Measurements from ENCODE around the gene TRNAU1AP. TPM values are rescaled to one million over a fixed set of nuclear protein-coding genes. Genes with fewer than 3 reads are reported as not detected.

The TRNAU1AP gene
- polyA plus RNA-seq, 1 experiment, result 29.4 TPM

DNA sequence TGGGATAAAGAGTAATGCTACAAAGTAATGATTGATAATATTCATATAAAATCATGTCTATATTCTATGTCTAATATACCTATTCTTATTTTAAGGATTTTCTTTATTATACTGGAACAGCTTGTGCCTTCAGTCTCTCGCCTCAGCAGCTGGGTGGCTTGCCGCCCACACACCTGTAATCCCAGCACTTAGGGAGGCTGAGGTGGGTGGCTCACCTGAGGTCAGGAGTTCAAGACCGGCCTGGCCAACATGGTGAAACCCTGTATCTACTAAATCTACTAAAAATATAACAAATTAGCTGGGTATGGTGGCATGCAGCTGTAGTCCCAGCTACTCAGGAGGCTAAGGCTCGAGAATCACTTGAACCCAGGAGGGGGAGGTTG is 7.6 kb upstream of the TRNAU1AP start:
- Histone ChIP-seq H3K4me3 (ENCODE audit: low read depth, low read length) (no peak overlapping the region), H3K9me3 (ENCODE audit: control insufficient read depth, insufficient read depth, low read length) (no peaks in the 10 kb centered on the region), H3K27me3 (ENCODE audit: control insufficient read depth, insufficient read depth, low read length) (no peaks in the 10 kb centered on the region), H3K27ac (ENCODE audit: low read depth, low read length) (no peak overlapping the region)
- no peak for DNase-seq (ENCODE audit: low read depth, low spot score)
- POLR2A ChIA-PET, result interaction anchor here (0.9 to 1.2 kb wide), 2 partner anchors 13 to 36 kb away, joined by 3 read pairs; no protein-coding TSS in a partner anchor
- no peak for TF ChIP-seq CTCF (IDR thresholded peaks at IDR 0.05; ENCODE audit: low read depth, low read length)
- CTCF ChIA-PET, result no interaction called here

- H3K4me3 ChIP-seq (ENCODE audit: low read depth, low read length), result no peak overlapping the region
- H3K27me3 ChIP-seq (ENCODE audit: control insufficient read depth, insufficient read depth, low read length), result no peaks in the 10 kb centered on the region
- POLR2A ChIA-PET, result interaction anchor here (1.1 kb wide), 1 partner anchor 34 kb away, joined by 3 read pairs; no protein-coding TSS in a partner anchor
- CTCF ChIA-PET, result no interaction called here
- TF ChIP-seq CTCF (IDR thresholded peaks at IDR 0.05; ENCODE audit: low read depth, low read length), result no peak
- H3K27ac ChIP-seq (ENCODE audit: low read depth, low read length), result no peak overlapping the region
- no peaks in the 10 kb centered on the region for H3K9me3 ChIP-seq (ENCODE audit: control insufficient read depth, insufficient read depth, low read length)
- no peak for DNase-seq (ENCODE audit: low read depth, low spot score)
Measured at GRCh38 chr1:28548318-28548717, 4.6 kb upstream of the TRNAU1AP start.

DNA sequence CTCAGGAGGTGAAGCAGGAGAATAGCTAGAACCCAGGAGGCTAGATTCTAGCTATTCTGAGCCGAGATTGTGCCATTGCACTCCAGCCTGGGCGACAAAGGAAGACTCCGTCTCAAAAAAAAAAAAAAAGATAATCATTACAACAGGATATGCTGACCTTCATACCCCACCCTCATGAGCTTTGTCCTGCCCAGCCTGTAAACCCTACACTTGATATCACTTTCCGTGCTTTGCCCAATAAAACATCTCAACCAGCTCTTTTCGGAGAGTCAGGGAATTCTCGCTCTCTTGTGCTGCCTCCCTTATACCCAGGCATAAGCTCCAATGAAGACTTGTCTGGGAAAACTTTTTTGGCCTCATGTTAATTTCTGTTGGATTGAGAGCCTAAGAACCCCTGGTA is 1.5 kb upstream of the TRNAU1AP start:
- POLR2A ChIA-PET, result interaction anchor here (5.0 kb wide), 1 partner anchor 29 kb away, joined by 75 read pairs; no protein-coding TSS in a partner anchor
- no peaks in the 10 kb centered on the region for H3K27me3 ChIP-seq (ENCODE audit: control insufficient read depth, insufficient read depth, low read length)
- TF ChIP-seq CTCF (IDR thresholded peaks at IDR 0.05; ENCODE audit: low read depth, low read length), result no peak
- H3K9me3 ChIP-seq (ENCODE audit: control insufficient read depth, insufficient read depth, low read length), result no peaks in the 10 kb centered on the region
- H3K4me3 ChIP-seq (ENCODE audit: low read depth, low read length), result no peak overlapping the region
- DNase-seq (ENCODE audit: low read depth, low spot score), result no peak
- no peak overlapping the region for H3K27ac ChIP-seq (ENCODE audit: low read depth, low read length)
- CTCF ChIA-PET, result no interaction called here

DNA sequence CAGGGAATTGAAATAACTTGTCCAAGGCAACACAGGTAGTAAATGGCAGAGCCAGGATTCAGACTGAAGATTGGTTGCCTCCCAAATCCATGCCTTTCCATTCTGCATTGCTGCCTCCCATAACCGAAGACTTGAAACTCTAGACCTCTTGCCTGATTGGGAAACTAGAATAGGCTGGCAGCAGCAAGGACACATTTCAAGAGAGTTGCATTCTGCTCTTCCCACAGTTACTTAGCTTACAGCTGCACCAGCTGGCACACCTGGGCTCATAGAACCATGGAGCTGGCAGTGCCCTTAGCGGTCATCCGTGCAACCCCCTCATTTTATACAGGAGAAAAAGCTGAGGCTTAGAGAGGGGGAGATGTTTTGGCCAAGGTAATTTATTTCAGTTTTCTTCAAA is 8.0 kb downstream of the TRNAU1AP start:
- POLR2A ChIA-PET, result no interaction called here
- DNase-seq (ENCODE audit: low read depth, low spot score), result no peak
- no peaks in the 10 kb centered on the region for H3K27me3 ChIP-seq (ENCODE audit: control insufficient read depth, insufficient read depth, low read length)
- no peak overlapping the region for H3K27ac ChIP-seq (ENCODE audit: low read depth, low read length)
- H3K9me3 ChIP-seq (ENCODE audit: control insufficient read depth, insufficient read depth, low read length), result no peaks in the 10 kb centered on the region
- no peak for TF ChIP-seq CTCF (IDR thresholded peaks at IDR 0.05; ENCODE audit: low read depth, low read length)
- H3K4me3 ChIP-seq (ENCODE audit: low read depth, low read length), result no peak overlapping the region
- CTCF ChIA-PET, result interaction anchor here (0.6 kb wide), 1 partner anchor 312 kb away, joined by 3 read pairs; no protein-coding TSS in a partner anchor

GRCh38 chr1:28564310-28564709 is 11.4 kb downstream of the TRNAU1AP start:
- no peak for DNase-seq (ENCODE audit: low read depth, low spot score)
- CTCF ChIA-PET, result no interaction called here
- no peak for TF ChIP-seq CTCF (IDR thresholded peaks at IDR 0.05; ENCODE audit: low read depth, low read length)
- H3K9me3 ChIP-seq (ENCODE audit: control insufficient read depth, insufficient read depth, low read length), result no peaks in the 10 kb centered on the region
- POLR2A ChIA-PET, result interaction anchor here (1.5 kb wide), 1 partner anchor 17 kb away, joined by 5 read pairs; no protein-coding TSS in a partner anchor
- H3K27ac ChIP-seq (ENCODE audit: low read depth, low read length), result no peak overlapping the region
- no peak overlapping the region for H3K4me3 ChIP-seq (ENCODE audit: low read depth, low read length)
- no peaks in the 10 kb centered on the region for H3K27me3 ChIP-seq (ENCODE audit: control insufficient read depth, insufficient read depth, low read length)
